ENCODE results near the gene EEF1A2.

The EEF1A2 gene

GRCh38 chr20:63456429-63457284 is 42.2 kb downstream of the EEF1A2 start:
- H3K4me3 ChIP-seq (ENCODE audit: low read depth, low read length), result no peak overlapping the region

- H3K4me3 ChIP-seq (ENCODE audit: low read depth, low read length), result no peak overlapping the region
Observed at GRCh38 chr20:63455568-63455859, 43.4 kb downstream of the EEF1A2 start.

DNA sequence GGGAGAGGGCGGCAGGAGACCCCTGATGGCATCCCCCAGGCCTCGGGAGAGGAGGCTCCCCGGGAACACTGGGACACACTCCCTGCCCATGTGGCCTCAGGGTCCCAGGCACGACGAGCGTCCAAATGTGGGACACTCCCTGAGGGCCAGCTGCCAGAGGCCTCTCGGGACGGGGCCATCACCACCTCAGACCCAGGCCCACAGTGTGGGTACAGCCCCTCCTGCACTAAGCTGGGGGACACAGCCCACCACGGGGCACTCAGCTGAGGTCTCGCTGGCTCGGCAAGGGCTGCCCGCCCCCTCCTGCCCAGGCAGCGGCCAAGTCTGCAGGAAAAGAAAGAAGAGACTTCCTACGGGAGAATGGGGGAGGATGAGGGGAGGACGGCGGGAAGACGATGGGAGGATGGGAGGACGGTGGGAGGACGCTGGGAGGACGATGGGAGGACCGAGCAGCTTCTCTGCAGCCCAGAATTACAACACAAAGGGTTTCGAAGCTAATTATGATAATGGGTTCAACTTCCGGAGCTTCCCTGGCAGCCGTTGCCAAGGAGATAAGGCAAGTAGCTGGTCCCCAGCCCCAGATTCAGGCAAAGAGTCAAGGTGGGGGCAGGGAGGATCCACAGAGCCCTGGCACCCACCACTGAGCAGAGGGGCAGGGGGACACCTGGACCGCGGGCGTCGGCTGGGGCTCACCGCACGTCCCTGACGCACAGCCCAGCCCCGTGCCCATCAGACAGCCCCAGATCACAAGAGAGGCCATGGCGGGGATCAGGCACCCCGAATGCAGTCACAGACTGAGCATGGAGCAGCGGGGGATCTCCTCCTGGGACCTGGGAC is 43.9 kb downstream of the EEF1A2 start:
- H3K4me3 ChIP-seq (ENCODE audit: low read depth, low read length), result no peak overlapping the region

DNA sequence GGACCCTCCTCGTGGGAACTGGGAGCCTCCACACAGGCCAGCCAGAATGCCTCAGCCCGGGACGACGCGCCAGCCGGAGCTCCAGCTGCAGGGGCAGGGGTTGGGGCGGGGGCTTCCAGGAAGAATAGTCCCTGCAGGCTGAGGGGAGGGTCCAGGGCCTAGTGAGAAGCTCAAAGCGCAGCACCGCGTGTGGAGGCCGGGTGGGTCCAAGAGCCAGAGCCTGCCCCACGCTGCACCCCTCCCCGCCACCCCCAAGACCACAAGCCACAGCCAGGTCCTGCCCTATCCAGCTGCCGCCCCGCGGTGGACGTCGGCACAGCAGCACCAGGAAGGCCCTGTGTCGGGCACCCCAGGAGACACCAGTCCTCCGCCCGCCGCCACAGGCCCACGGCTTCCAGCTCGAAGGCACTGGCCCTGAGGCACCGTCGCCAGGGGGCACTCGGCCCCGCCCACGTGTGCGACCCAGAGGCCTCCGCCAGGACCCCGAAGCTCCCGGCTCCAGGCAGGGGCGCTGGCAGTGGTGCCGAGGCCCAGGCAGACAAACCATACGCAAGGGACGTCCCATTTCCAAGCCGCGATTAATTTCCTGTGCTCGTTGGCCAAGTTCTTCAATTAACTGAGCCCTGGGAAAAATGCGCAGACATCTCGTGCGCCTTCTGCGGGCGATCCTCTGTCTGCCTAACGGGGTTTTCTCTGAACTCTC is 45.9 kb downstream of the EEF1A2 start:
- H3K4me3 ChIP-seq (ENCODE audit: low read depth, low read length), result no peak overlapping the region

- H3K4me3 ChIP-seq (ENCODE audit: low read depth, low read length), result no peak overlapping the region
Observed at GRCh38 chr20:63452341-63452740, 46.5 kb downstream of the EEF1A2 start.

- H3K4me3 ChIP-seq (ENCODE audit: low read depth, low read length), result no peak overlapping the region
Observed at GRCh38 chr20:63451821-63452220, 47.1 kb downstream of the EEF1A2 start.

DNA sequence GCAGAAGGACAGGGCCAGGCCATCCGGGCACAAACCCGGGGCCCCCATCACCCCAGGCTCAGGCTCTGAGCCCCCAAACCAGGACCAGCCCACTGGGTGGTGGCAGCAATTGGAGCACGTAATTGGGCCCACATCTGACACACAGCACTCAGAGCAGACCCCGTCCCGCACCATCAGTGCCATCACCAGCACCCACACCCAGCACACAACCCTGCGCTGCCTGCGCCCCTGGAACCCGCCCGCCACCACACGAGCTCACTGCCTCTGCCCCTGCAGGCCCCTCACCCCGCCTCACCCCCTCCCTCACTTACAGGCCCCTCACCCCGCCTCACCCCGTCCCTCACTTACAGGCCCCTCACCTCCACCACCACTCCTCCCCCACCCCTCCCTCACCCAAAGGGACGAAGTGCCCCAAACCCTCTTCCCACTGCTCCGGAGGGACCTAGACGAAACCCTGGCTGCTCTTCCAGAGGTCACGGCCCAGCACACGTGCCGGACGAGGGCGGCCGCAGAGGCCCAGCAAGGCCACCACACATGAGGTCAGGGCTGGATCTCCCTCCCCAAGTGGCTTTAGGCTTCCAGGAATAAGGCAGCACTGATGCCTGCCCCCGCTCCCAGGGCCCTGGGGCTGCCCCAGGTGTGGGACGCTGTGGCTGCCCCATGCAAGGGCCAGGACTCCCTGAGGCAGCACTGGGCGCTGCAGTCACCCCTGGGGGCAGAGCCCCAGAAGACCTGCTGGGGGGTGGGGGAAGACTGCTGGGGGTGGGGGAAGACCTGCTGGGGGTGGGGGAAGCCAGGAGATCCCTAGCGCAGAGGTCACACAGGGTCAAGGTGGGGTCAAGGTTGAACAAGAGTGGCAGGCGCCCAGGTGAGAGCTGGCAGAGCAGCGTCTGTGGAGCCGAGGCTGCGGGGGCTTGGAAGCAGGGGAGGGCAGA is 48.8 kb downstream of the EEF1A2 start:
- H3K4me3 ChIP-seq (ENCODE audit: low read depth, low read length), result no peak overlapping the region

GRCh38 chr20:63449025-63449424 is 49.9 kb downstream of the EEF1A2 start:
- H3K4me3 ChIP-seq (ENCODE audit: low read depth, low read length), result no peak overlapping the region

DNA sequence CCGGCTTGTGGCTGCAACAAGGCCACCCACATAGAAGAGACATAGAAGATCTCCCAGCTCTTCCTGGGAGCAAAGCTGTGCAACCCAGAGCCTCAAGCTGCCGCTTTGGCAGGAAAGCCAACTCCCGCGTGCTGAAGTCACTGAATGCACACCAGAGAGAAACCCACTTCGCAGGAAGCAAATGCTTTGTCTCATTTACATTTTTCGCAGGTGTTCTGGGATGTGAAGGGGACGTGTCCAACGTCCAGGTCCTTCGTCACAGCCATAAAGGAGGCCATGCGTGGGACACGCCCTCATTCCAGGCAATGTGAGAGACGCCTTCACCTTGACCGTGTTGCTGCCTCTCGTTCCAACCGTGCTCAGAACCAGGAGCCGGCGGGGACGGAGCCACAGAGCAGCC is 50.9 kb downstream of the EEF1A2 start:
- H3K4me3 ChIP-seq (ENCODE audit: low read depth, low read length), result no peak overlapping the region

DNA sequence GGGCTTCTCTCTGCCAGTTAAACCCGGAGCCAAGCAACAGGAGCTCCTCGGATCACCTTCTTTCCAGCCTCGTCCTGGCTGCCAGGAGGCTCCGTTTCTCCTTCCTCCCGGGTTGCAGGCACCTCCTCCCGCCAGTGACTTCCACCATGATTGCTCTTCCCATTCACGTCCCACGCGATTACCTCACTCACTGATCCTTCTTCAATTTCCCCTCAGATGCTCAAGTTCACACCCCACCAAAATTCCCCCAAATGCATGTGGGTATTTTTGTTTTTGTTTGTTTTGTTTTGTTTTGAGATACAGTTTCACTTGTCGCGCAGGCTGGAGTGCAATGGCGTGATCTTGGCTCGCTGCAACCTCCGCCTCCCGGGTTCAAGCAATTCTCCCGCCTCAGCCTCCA is 51.6 kb downstream of the EEF1A2 start:
- H3K4me3 ChIP-seq (ENCODE audit: low read depth, low read length), result no peak overlapping the region

DNA sequence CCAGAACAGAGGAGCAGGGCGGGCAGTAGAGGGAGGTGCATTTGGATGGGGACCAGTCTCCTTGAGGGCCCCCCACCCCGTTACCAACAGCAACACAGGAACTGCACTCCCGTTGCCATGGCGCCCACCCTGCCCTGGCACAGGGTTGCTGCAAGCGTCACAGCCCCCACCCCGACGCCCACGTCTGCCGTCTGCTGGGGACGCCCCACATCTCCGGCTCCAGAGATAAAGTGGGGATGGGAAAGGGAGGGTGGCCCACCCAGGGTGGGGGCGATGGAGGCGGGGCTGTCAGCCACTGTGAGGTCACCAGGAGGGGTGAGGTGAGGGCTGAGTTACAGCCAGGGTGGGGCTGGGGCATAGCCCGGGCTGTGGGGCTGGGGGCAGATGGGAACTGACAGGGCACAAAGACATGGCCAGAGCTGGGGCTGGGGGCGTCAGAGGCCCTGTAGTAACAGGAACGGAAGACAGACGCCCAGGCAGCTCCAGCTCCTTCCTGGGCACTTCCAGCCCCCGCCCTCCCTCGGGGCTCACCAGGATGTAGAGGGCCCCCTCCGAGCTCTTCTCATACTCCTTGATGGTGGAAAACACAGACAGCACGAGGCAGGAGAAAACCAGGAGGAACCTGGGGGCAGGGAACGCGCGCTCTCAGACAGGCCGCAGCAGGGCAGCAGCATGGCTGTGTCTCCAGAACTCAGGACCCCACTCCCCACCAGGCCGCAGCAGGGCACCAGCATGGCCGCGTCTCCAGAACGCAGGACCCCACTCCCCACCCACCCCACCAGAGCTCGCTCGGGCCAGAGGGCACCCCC is 52.5 kb downstream of the EEF1A2 start:
- H3K4me3 ChIP-seq (ENCODE audit: low read depth, low read length), result no peak overlapping the region

- no peak overlapping the region for H3K4me3 ChIP-seq (ENCODE audit: low read depth, low read length)
Observed at GRCh38 chr20:63445075-63445734, 53.7 kb downstream of the EEF1A2 start.

- H3K4me3 ChIP-seq (ENCODE audit: low read depth, low read length), result no peak overlapping the region
Observed at GRCh38 chr20:63444548-63444947, 54.3 kb downstream of the EEF1A2 start.

DNA sequence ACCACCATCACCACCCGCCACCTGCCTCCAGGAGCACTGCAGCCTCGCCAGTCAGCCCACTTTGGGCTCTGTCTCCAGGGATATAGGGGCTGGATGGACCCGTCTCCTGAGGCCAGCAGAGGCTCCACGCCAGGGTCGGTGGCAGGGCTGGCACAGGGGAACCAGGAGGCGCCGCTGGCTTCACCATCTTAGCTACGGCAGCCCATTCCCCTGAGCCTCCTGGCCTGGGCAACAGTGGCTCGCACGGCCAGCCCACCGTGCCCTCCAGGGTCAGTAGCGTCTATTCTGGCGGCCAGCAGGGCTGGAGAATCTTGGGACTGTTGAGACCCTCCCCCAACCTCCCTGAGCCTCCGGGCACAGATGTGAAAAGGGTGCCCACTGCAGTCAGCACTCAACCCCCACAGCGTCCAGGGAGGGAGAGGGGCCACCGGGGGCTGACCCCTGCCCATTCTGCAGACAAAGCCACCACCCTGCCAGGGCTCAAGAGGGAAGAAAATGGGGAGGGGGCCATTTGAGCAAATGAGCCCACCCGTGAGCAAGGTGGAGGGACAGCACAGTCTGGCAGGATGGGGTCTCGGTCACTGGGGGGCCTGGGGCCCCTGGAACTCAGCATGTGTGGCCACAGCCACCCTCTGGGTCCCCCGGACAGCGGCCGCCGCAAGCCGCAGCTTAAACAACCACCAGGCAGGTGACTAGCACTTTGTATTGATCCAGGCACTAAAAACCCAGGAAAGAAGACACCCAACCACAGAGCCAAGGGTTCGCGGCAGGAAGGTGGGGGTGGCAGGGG is 55.1 kb downstream of the EEF1A2 start:
- H3K4me3 ChIP-seq (ENCODE audit: low read depth, low read length), result no peak overlapping the region

DNA sequence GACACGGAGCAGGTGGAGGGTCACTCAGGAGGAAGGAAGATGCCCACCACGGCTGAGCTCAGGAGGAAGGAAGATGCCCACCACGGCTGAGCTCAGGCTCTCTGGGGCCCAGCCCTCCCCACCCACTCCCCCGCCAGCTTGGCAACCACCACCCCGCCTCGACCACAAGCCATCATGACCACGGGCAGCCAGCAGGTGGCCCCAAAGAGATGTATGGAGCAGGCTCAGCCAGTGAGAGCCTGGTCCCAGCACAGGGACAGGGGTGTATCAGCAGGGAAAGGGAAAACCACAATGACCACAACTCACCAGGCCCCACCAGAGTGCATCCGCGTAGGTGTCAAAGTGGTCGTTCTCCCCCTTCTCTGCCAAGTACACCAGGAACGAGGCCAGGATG is 56.8 kb downstream of the EEF1A2 start:
- no peak overlapping the region for H3K4me3 ChIP-seq (ENCODE audit: low read depth, low read length)

- H3K4me3 ChIP-seq (ENCODE audit: low read depth, low read length), result no peak overlapping the region
Observed at GRCh38 chr20:63441136-63442099, 57.5 kb downstream of the EEF1A2 start.

DNA sequence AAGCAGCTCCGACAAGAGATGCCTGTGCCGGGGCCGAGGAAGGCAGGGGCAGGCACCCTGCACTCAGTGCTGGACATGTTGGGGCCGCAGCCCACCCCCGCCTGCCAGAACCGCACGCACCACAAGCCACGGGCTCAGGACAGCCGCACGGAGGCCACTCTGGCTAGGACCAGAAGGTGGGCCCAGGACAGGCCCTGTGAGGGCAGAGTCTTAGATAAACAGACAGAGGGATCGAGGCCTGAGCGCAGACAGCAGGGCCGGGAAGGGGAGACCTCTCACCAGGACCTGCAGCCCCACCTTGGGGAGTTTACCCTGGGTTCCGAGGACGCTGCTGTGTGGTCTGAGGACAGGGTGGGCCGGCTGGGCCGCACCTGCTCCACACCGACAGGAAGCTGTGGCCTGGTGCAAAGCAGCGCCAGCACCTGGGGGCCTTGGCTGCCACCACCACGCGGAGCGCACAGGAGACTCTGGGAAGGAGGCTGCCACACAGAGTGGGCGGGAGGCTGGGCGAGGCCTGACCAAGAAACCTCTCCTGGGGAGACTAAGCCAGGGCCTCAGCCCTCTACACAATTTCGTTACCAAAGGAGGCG is 58.4 kb downstream of the EEF1A2 start:
- no peak overlapping the region for H3K4me3 ChIP-seq (ENCODE audit: low read depth, low read length)
